HG03025 (cell line): Measurements from ENCODE around the gene HNRNPU.
A peak's percentile ranks its signal among the peaks of the same experiment; 100 is the strongest.

Source experiments
- ATAC-seq: cut with Tn5 transposase; IDR thresholded peaks from one replicate; pipeline ENCODE4 v1.9.1; 2021; ENCODE audit warnings: mild to moderate bottlenecking, moderate library complexity; ENCODE audit not compliant: unreplicated experiment, low FRiP score

The HNRNPU gene

DNA sequence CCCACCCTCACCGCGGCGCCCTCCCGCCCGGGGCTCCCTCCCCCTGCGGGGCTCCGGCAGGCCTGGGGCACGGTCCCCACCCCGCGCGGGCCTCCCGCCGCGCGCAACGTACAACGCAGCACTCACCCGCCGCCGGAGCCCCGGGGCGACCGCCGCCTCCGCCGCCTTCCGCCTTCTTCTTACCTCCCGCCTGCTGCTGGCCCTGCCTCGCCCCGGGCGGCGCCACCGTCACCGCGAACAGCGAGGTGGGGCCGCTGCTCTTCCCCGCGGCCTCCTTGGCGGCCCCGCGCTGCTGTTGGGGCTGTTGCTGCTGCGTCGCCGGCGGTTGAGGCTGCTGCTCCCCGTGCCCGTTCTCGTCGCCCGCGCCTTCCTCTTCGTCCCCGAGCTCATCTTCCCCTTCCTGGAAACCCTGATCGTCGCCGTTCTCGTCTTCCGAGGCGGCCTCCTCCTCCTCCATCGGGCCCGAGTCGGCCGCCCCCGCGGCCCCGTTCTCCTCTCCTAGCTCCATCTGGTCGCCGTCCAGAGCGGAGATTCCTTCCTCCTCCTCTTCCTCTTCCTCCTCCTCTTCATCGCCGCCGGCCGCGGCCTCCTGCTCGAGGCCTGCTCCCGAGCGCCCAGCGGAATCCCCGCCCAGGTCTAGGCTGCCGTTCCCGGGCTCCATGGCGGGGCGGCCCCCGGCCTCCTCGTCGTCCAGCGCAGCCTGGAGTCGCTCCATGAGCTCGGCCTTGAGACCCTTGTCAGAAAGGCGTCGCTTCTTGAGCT lies 671 bp downstream of the HNRNPU start:
- peak; percentile 14 for ATAC-seq

DNA sequence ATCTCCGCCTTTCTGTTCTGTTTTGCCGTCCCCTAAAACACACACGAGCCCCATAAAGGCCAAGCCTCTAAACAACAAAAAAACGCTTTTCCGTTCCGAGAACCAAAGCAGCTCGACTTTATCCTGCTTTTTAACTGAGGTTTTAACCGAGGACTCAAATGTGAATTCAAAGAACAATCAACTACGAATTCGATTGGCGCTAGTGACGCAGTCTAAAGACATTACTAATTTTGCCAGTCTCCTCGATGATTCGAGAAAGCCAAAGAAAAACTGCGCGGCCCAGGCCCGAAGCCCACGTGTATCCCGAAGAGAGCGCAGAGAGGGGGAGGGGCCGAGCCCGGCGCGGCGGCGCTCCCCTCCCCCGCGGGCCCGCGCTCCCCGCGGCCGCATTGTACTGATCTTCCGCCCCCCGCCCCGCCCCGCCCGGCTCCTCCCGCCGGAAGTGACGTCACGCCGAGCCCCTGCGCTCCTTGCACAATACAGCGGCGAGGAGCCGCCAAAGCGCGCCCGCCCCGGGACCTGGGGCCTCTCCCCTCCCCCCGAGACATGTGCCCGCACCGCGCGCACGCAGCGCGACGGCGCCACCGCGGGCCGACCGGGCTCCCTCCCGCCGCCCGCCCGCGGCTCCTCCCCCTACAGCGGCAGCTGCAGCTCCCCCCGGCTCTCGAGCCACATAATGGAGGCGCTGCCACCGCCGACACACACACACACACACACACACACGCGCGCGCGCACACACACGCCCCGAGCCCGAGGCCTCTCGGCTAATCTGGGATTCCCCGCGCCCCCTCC lies 1.4 kb downstream of the HNRNPU start:
- peak; percentile 42 for ATAC-seq

DNA sequence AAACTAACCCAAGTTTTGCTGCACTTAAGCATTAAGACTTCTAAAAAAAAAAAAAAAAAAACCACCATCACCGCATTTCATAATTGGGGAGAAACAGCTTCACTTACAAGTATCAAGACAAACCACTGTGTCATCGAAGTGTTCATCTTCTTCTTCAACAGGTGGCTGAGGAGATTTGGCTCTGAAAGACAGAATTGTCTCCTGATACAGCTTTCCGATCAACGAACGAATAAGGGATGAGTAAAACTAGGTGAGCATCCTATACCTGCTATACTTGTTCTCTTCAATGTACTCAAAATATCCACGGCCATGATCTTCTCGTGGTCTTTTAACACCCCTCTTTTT lies 2.0 kb downstream of the HNRNPU start:
- no peak for ATAC-seq

DNA sequence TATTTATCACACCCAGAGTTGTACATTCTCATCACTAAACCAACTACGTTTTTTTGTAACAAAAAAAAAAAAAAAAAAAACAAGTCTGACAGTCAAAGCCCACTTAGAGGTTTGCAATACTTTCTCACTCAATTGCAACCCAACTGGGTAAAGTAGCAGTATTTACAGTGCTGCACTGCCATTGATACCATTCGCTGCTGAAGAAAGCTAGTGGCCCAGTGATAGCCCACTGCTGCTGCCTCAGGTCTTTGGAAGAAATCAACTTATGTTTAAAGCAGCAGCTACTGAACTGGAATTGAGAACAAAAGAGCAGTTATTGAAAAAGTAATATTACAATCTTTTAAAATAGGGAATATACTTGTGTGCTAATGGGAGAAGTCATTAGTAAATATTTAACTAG lies 2.7 kb downstream of the HNRNPU start:
- no peak for ATAC-seq

DNA sequence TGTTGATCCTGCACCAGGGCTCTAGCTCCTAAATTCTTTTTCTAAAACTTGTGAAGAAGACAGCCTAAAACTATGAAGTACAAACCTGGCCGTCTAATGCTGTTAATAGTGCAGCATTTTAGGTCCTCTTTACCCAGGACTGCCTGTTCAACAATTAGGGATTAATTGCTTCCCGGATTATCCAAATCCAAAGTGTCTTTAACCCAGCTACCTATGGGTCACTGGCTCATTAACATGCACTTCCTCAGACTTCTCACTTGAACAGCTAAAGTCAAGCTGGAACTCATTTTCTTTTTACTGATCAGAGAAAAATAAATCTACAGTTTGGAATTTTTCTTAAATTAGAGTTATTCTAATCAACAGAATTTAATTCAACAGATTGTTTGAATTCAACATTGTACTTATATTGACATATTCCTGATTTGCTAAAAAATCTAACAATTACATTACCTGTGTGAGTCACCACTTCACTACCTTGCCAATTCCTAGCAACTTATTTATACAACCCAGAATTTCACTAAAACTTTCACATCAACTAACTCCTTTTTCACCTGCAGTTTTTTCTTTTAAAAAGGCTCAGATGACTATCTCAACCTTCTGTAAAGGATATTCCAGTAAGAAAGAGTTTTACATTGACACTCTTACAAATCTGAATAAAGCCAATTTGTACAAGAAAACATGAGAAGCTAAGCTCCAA lies 3.3 kb downstream of the HNRNPU start:
- no peak for ATAC-seq

DNA sequence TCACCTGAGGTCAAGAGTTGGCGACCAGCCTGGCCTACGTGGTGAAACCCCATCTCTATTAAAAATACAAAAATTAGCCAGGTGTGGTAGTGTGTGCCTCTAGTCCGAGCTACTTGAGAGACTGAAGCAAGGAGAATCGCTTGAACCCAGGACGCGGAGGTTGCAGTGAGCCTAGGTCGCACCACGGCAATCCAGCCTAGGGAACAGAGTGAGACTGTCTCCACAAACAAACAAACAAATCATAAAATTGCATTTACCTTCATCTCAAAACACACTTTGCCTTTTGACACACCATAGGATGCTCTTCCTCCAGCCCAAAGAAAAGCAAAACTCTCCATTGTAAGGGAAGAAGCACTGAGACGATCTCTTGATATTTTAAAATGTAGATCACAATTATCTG lies 4.3 kb downstream of the HNRNPU start:
- ATAC-seq: no peak

DNA sequence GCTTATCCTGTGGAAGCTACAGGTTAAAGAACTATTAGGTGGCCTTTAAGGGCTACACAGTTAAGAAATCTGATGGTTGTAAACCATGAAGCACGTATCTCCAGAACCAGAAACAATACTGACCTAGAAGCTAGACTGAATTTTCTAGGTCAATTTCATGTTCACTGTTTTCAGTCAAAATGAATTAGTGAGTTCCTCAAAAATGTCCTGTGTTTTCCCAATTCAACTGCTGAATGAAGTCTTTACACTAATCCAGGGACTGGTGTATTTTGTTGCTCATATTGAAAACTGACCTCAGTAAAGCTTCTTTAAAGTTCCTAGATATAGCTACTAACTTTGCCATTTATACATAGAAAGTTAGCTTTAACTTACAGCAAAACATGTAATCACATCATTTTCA lies 6.0 kb downstream of the HNRNPU start:
- no peak for ATAC-seq

DNA sequence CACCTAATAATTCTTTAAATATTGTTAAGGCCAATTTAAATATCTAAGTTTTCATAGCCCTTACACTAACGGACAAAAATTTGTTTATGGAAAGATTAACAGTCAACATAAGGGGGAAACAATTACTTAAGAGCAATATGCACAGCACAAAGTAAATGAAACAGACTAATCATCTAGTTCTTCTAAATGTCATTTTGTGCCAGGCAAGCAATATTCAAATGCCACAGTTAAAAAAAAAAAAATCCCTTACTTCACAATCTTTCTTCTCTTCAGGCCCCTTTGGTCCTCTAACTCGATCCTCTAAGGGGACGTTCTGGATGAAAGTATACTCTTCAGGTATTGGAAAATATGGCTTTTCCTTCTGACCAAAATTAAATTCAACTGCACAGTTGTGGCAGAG lies 6.6 kb downstream of the HNRNPU start:
- no peak for ATAC-seq

DNA sequence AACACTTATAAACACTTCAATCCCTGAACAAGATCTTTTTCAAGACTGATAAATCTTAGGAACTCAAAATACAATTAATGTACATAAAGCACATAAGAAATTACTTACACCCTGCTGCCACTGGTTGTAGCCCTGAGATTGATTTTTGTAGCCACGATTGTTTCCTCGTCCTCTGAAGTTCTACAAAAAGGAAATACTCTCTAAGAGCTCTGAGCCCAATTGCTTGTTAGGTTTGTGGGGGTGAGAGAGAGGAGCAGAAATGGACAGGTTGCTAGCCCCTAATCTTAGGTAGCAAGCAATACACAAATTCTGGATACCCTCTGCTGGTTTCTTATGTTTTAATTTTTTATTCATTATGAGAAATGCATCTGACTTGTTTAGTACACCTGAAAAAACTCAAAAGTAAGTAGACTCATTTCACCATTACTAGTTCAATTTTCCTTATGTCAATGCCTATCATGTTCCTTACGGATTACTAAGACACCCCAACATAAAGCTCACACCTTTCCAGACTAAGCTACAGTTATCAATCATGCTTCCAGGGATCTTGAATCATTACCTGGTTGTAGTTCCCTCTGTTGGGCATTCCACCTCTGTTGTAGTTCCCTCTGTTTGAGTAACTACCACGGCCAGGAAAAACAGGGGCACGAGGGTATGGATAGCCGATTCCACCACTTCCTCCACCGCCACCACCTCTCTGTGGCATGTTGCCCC lies 9.3 kb downstream of the HNRNPU start:
- ATAC-seq: no peak

DNA sequence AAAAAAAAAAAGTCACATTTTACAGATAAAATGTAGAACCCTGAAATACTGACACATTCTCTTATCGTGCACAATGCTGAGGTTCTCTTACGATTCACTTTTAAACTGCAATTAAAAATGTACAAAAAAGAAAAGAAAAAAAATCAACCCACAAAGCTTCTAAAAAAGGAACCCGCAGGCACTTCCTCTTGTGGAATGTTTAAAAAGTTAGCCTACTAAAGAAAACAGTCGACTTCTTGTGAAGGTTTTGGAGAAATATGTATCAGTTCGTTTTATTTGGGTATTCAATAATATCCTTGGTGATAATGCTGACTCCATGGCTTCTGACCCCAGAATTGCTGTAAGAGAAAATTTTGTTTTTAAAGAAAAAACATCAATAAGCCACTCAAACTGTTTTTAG lies 10.2 kb downstream of the HNRNPU start:
- no peak for ATAC-seq

DNA sequence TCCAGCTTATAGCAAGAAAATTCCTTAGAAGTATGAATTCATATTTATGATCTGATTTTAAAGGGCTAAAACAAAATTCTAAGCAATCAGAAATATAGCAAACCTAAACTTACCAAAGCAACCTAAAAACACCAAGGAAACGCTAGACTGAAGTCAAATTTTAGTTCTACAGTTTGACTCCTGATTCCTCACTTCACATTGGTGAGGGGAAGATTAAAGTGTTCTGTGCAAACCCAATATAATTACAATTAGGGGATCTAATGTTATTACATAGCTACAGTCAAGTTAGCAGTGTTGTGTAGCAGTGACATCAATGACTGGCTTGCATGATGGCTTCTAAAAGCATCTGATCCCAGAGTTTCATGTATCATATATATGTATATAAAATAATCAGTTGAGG lies 11.6 kb downstream of the HNRNPU start:
- no peak for ATAC-seq

DNA sequence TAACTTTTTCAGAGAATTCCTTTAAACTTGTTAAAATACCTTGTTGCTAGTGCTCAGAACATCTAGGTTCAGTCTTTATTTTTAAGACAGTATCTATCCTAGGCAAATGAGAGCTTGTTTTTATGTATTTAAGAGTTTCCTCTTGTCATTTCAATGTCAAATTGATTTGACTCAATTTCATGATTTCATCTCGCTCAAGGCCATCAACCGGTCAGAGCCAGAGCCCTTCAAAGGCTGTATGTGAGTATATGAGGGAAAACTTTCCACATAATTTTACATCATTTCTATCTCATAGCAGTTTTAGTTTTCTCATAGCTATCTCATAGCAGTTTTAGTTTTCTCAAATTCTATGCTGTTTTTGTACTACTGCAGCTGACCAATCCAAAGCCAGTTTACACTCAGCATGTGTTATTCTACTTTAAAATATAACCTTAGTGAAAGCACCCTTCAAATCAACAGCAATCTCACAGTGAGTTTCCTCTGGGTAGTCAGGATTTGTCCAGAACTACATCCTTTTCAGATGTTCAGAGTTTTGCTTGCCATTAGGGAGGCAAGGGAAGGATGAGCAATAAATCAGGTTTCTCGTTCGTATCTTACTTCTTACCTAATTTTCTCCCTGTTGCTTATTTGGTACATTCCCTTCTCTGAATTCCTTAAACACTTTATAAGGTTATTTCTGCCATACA lies 12.7 kb downstream of the HNRNPU start:
- ATAC-seq: no peak

DNA sequence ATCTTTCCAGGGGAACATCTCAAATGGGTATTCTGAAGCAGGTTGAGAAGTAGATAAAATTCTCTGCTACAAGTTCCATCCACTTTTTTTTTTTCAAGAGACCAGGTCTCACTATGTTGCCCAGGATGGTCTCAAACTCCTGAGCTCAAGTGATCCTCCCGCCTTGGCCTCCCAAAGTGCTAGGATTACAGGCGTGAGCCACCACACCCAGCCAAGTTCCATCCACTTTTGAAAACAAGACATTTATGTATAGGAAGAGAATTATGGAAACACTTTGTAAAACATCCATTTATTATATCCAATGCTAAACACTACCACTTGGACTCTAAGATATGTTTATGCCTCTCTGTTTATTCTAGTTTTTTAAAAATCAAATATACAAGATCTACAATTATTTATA lies 13.4 kb downstream of the HNRNPU start:
- ATAC-seq: no peak

DNA sequence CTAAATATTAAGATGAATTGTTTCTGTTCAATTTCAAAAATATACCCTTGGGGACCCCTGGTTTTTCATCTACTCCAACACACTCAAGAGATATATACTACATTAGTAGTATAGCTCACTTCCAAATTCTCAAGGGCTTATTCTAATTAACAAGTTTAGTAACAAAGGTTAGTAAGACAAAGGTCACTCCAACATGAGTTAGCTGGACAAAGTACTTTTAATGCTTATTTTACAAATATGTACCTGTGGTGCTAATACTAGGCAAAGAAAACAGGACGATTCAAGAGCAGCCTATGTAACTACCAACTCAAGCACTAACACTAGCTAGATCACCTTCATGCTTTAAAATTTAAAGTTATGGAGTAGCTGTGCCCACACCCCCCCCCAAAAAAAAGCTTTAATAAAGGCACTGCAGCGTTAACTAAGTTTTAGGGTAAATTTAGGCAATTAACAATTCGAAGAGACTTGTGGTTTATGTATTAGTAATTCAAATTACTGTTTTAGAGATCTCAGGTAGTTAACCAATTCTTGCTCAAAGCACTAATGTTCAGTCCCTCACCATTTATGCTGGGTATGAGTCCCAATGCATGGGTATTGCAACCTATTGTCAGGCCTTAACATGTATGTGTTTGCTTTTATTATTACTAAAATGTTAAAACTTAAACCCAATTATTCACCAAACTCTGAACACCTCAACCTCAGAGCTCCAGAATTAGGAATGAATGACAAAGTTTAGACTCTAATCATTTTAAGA lies 14.1 kb downstream of the HNRNPU start:
- no peak for ATAC-seq

DNA sequence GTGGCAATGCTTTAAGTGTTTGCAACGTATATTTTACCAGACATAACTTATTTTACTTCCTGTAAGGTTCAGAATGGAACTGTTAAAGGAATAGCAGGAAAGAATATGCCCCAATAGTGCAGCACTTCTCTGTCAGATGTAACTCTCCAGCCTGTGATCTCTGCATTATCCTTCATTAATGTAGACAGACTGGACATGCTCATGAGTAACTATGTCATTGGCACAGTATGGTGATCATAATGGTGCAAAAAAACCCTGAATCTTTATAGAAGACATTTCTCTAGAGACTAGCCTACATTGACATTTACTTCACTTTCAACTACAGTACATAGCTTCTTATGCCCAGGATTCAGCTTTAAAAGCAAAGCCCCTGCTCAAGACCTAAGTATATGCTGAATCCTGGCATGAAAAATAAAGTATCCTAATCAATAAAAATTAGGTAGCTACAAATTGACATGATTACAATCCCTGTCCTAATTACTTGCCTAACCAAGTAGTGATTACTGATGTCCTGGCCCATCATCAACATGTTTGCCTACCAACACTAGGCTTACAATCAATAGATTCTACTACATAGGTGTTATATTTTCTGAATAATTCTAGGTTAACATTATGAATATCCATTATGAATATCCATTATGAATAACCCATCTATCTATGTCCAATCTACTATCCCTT lies 15.0 kb downstream of the HNRNPU start:
- no peak for ATAC-seq

DNA sequence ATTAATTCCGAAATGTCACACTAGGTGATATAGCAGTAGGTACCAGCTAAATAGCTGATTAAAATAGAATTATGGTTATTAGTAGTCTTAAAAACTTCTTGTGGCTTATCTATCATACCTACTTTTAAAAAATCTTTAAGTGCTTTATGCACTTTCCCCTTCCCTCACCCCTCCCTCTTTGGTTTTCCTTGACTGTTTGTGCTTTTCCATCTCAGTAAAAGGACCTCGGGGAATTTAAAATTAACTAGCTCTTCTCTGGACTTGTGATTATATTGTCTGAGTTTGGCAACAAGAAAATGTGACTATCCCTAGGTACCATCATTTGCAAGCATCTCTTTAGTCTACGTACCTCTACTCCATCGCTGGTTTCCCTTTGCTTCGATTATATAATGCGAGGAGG lies 17.7 kb downstream of the HNRNPU start:
- ATAC-seq: no peak

DNA sequence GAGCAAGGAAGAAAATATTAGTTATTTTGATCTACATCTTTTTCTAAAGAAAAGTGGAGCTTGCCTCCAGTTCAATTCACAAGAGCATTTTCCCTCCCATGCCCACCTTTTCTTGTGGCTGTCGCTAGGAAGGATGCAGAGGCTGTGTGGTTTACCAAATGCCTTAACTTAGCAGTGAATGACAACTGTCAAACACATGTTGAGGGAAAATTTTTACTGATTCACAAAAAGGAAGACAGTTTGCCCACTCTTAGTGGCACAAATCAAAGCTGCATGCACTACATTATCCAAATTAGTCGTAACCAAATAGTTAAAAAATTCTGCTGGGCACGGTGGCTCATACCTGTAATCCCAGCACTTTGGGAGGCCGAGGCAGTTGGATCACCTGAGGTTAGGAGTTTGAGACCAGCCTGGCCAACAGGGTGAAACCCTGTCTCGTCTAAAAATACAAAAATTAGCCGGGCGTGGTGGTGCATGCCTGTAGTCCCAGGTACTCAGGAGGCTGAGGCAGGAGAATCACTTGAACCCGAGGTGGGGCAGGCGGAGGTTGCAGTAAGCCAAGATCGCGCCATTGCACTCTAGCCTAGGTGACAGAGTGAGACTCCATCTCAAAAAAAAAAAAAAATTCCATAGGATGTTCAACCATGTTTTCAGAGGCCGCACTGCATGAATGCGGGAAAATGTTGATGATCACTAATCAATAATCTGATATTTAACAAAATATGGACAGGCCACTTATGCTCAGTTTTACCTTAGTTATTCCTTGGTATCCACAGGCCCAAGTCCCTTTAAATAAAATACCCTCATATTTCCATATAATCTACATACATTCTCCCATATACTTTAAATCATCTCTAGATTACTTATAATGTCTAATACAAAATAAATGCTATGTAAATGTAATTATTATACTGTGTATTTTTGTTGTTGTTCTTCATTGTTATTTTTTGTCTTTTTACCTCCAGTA lies 19.9 kb downstream of the HNRNPU start:
- no peak for ATAC-seq
